ENCODE data around the gene BABAM2. TPM values are rescaled to one million over a fixed set of nuclear protein-coding genes. Genes with fewer than 3 reads are reported as not detected.

BABAM2 gene
- total RNA-seq, 2 experiments from 2014 or later: 19.7 to 33.2 TPM

GRCh38 chr2:28381225-28382180 is 491.0 kb downstream of the BABAM2 start:
- Histone ChIP-seq H4K20me1 (ENCODE audit: insufficient read depth, low read length) (no peaks in the 10 kb centered on the region), H3K9me3 (ENCODE audit: low read length) (no peaks in the 10 kb centered on the region), H3K36me3 (ENCODE audit: insufficient read depth, low read length) (no peaks in the 10 kb centered on the region), H3K4me1 (ENCODE audit: insufficient read depth, low read length, poor library complexity, severe bottlenecking) (no peaks in the 10 kb centered on the region), H2AFZ (ENCODE audit: low read length) (no peak overlapping the region), H3K79me2 (ENCODE audit: insufficient read depth, low read depth, low read length) (no peaks in the 10 kb centered on the region), H3K4me3 (ENCODE audit: low read depth, low read length, poor library complexity, severe bottlenecking) (no peak overlapping the region), H3K9me2 (ENCODE audit: insufficient read depth, low read length) (no peaks in the 10 kb centered on the region), H3K4me2 (ENCODE audit: low read length) (no peak overlapping the region), H3K27ac (ENCODE audit: low read depth, low read length, poor library complexity, severe bottlenecking) (no peak overlapping the region)
- ChIA-PET POLR2A (interaction anchor here (0.6 kb wide), 1 partner anchor 11 kb away, joined by 4 read pairs; no protein-coding TSS in a partner anchor), CTCF (ENCODE audit: unreplicated experiment) (no interaction called here)
- no TSS peak for BruUV-seq (replicated peaks)
- intact Hi-C loops (cut with micrococcal nuclease; ENCODE audit: unreplicated experiment): no loop called here
- no peak for DNase-seq (ENCODE audit: low spot score)
- no peak for TF ChIP-seq CTCF (conservative IDR thresholded peaks at IDR 0.05; ENCODE audit: low read length)
- no peak for TF ChIP-seq EZH2phosphoT487 (IDR thresholded peaks at IDR 0.05; ENCODE audit: borderline replicate concordance, low read depth, low read length)

DNA sequence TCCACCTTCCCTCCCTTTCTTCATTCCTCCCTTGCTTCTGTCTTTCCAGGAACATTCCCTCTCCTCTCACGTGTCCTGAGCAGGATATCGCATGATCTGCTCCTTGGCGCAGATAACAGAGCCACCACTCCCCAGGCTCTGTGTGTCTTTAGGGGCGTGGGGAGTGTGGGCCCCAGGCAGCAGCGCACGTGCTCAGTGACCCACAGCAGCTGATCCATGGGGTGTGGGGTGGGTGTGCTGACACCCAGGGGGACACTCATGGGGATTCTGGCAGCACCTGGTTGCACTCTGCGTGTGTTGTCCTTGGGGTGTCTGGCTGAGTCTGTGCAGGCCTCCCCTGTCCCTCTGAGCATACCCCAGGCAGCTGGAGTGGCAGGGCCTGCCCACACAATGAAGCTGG is 492.2 kb downstream of the BABAM2 start:
- H3K9me2 ChIP-seq (ENCODE audit: insufficient read depth, low read length): no peaks in the 10 kb centered on the region
- no peak overlapping the region for H3K4me2 ChIP-seq (ENCODE audit: low read length)
- H3K79me2 ChIP-seq (ENCODE audit: insufficient read depth, low read depth, low read length): no peaks in the 10 kb centered on the region
- CTCF ChIA-PET (ENCODE audit: unreplicated experiment): no interaction called here
- H3K4me1 ChIP-seq (ENCODE audit: insufficient read depth, low read length, poor library complexity, severe bottlenecking): no peaks in the 10 kb centered on the region
- no peak for DNase-seq (ENCODE audit: low spot score)
- H3K36me3 ChIP-seq (ENCODE audit: insufficient read depth, low read length): no peaks in the 10 kb centered on the region
- POLR2A ChIA-PET: interaction anchor here (0.6 kb wide), 1 partner anchor 12 kb away, joined by 4 read pairs; no protein-coding TSS in a partner anchor
- TF ChIP-seq EZH2phosphoT487 (IDR thresholded peaks at IDR 0.05; ENCODE audit: borderline replicate concordance, low read depth, low read length) (no peak), CTCF (conservative IDR thresholded peaks at IDR 0.05; ENCODE audit: low read length) (no peak)
- H3K4me3 ChIP-seq (ENCODE audit: low read depth, low read length, poor library complexity, severe bottlenecking): no peak overlapping the region
- no peak overlapping the region for H2AFZ ChIP-seq (ENCODE audit: low read length)
- H3K27ac ChIP-seq (ENCODE audit: low read depth, low read length, poor library complexity, severe bottlenecking): no peak overlapping the region
- no peaks in the 10 kb centered on the region for H3K9me3 ChIP-seq (ENCODE audit: low read length)
- H4K20me1 ChIP-seq (ENCODE audit: insufficient read depth, low read length): no peaks in the 10 kb centered on the region
- intact Hi-C loops (cut with micrococcal nuclease; ENCODE audit: unreplicated experiment): no loop called here
- no TSS peak for BruUV-seq (replicated peaks)
